ENCODE measurements around the gene LYSMD4.
"Not testable (repeated sequence)": the region's sequence is repeated elsewhere in the genome, so short reads cannot be mapped to it uniquely, and the experiment has no call there.

Gene LYSMD4

GRCh38 chr15:99733268-99734039, at the start of gene LYSMD4:
Gene LYSMD4 (minus strand): TSS chr15:99733437. CDS start chr15:99731999, 1,438 bp downstream.
- peak; percentile 99 for DNase-seq (ENCODE audit: low read depth in 2 of 2)

GRCh38 chr15:99782029-99782428, 48.8 kb upstream of the LYSMD4 start:
- not testable (repeated sequence) for DNase-seq (ENCODE audit: low read depth in 2 of 2)

- DNase-seq (ENCODE audit: low read depth in 2 of 2) = no peak
These were observed 43.9 kb upstream of the LYSMD4 start for GRCh38 chr15:99777144-99777543.

DNA sequence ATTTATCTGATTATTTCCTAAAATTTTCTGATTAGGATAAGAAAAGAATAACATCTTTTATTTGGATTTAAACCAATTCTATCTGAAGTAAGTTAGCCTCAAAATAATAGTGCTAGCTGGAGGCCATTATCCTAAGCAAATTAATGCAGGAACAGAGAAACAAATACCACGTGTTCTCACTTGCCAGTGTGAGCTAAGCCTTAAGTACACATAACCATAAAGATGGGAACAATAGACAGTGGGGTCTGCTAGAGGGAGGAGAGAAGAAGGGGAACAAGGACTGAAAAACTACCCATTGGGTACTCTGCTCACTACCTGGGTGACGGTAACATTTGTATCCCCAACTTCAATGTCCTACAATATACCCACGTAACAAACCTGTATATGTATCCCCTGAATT, 31.3 kb upstream of the LYSMD4 start:
- DNase-seq (ENCODE audit: low read depth in 2 of 2) = no peak

- no peak for DNase-seq (ENCODE audit: low read depth in 2 of 2)
These were observed 30.6 kb upstream of the LYSMD4 start for GRCh38 chr15:99763827-99764226.

DNA sequence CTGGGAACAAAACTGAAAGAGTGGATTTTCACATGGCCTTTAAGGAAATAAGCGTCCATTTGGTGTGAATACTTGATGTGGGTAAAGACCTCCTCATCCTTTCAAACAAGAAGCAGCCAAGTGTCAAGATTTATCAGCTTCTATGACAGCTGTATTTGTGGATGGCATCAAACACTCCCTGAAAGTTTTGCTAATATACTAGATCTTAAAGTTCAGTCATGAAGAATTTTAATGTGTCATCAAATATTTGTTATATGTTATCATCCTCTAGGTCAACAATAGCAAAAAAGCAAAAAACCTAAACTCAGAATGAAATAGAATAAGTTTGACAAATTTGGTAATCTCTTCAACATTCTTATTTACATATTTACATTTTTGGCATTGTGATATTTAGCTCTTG, 29.1 kb upstream of the LYSMD4 start:
- DNase-seq (ENCODE audit: low read depth in 2 of 2) = no peak

- DNase-seq (ENCODE audit: low read depth in 2 of 2) = no peak
These were observed 22.6 kb upstream of the LYSMD4 start for GRCh38 chr15:99755692-99756409.

DNA sequence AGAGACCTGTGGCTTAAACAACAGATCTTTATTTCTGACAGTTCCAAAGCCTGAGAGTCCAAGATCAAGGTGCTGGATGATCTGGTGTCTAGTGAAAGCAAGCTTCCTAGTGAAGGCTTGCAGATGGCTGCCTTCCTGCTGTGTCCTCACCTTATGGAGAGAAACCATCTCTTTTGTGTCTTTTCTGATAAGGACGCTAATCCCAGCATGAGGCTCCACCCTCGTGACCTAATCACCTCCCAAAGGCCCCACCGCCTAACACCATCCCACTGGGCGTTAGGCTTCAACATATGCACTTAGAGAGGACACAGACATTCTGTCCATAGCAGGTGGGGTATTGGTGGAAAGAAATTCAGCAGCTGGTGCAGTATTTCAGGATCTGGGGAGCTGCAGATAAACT, 19.8 kb upstream of the LYSMD4 start:
- DNase-seq (ENCODE audit: low read depth in 2 of 2) = no peak

- no peak for DNase-seq (ENCODE audit: low read depth in 2 of 2)
These were observed 19.3 kb upstream of the LYSMD4 start for GRCh38 chr15:99752556-99752955.

GRCh38 chr15:99750326-99750725, 17.1 kb upstream of the LYSMD4 start:
- not testable (repeated sequence) for DNase-seq (ENCODE audit: low read depth in 2 of 2)

DNA sequence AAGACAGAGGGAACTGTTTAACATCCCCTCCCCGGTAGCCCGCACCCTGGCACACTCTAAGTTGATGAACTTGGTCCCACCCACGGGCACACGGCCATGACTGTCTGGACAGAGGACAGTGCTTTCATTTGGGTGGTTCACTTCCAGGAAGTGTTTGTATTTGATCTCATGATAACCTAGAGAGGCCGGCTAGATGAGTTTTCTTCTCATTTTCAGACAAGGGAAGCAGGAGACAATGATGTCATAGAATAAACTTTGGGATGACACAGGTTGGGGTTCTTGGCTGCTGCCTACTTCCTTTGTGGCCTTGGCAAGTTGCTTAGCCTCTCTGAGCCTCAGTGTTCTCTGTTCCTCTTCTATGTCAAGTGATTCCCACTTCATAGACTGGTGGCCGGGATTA, 16.1 kb upstream of the LYSMD4 start:
- no peak for DNase-seq (ENCODE audit: low read depth in 2 of 2)

GRCh38 chr15:99745370-99746086, 12.3 kb upstream of the LYSMD4 start:
- DNase-seq (ENCODE audit: low read depth in 2 of 2) = no peak

- DNase-seq (ENCODE audit: low read depth in 2 of 2) = no peak
These were observed 10.9 kb upstream of the LYSMD4 start for GRCh38 chr15:99744142-99744541.

GRCh38 chr15:99741835-99742234, 8.6 kb upstream of the LYSMD4 start:
- no peak for DNase-seq (ENCODE audit: low read depth in 2 of 2)

- no peak for DNase-seq (ENCODE audit: low read depth in 2 of 2)
These were observed 5.0 kb upstream of the LYSMD4 start for GRCh38 chr15:99738021-99738847.

DNA sequence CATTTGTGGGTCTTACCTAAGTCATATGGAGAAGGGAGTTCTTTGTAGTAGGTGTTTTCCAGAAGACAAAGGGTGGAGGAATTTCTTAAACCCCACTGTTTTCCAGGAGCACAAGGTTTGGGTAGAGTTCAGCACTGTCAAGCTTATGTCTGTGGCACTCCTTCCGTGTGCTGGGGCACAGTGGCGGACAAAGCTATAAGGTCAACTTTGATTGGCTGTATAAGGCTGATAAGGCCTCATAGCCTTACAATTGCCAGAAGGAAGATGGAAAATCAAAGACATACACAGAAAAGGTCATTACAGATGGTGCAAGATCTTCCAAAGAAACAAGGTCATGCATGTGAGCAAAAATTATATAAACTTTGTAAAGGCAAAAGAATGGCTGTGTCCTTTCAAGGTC, 3.5 kb upstream of the LYSMD4 start:
- DNase-seq (ENCODE audit: low read depth in 2 of 2) = no peak

- DNase-seq (ENCODE audit: low read depth in 2 of 2) = no peak
These were observed 2.6 kb upstream of the LYSMD4 start for GRCh38 chr15:99735868-99736267.

GRCh38 chr15:99734575-99734974, 1.3 kb upstream of the LYSMD4 start:
- DNase-seq (ENCODE audit: low read depth in 2 of 2) = no peak

GRCh38 chr15:99734040-99734291, 729 bp upstream of the LYSMD4 start:
- not testable (repeated sequence) for DNase-seq (ENCODE audit: low read depth in 2 of 2)

- DNase-seq (ENCODE audit: low read depth in 2 of 2) = no peak
These were observed 428 bp downstream of the LYSMD4 start for GRCh38 chr15:99732751-99733267.

DNA sequence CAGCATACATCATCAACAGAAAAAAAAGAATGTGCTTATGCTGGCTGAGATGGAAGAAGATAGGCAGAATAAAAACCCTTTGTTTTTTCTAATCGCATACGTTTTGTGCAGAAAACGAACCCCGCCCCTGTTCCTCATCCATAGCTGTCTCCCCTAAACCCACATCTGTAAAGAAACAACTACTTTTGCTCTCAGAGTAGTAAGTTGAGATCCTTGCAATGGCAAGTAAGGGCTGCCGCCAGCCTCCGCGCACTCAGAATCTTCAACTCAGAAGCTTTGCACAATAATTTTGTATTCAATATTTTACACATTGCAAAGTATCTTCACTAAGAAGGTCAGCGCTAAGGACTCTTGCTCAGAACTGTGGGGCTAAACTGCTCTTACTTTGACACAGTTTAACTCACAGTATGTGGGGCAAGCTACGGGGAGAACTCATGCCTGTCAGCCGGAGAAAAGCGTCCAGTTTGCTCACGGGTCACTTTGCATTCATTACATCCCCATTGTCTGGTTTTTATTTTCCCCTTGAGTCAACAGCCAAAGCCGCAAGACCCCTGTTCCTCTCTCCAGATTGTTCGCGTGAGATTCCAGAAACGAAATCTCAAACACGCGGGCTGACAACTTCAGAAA, 1.0 kb downstream of the LYSMD4 start:
- no peak for DNase-seq (ENCODE audit: low read depth in 2 of 2)

All from stimulated activated CD8-positive, alpha-beta memory T cell treated with anti-CD3 and anti-CD28 coated beads, Interleukin-2, amount 100 ng/mL, for 1 hour (primary cell).